HG03108 (cell line): ENCODE data around the gene ICA1L.

Source experiments
- ATAC-seq: cut with Tn5 transposase; IDR thresholded peaks from one replicate; pipeline ENCODE4 v1.9.1; 2021; ENCODE audit warnings: moderate library complexity; ENCODE audit not compliant: unreplicated experiment

ICA1L gene

DNA sequence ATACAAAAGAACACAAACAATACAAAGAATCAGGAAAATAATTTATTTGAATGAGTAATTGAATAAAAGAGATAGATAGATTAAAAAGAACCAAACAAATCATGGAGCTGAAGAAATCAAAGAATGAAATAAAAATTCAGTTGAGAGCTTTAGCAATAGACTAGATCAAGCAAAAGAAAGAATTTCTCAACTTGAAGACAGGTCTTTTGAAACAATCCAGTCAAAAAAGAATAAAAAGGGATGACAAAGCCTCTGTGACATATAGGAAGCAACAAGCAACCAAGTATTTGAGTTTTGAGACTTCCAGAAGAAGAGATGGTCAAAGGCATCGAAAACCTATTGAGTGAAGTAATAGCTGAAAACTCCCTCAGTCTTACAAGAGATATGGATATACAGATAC, 128.0 kb downstream of the ICA1L start:
- ATAC-seq = no peak

DNA sequence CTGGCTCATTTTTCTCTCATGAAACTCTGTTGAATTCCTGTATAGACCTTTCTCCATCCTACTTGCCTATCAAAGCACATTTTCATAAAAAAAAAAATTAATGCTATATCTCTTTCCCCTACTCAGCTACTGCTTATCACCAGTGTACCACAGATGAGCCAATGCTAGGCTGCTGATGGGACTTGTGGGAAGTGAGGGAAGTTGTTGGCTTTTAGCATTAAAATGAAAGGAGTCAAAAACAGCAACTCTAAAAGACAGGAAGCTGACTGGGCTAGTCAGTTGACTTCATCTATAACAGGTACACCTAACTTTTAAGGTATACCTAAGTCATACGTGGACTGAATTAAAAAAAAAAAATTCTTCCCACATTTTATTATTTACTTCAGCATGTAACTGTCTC, 134.7 kb downstream of the ICA1L start:
- no peak for ATAC-seq

DNA sequence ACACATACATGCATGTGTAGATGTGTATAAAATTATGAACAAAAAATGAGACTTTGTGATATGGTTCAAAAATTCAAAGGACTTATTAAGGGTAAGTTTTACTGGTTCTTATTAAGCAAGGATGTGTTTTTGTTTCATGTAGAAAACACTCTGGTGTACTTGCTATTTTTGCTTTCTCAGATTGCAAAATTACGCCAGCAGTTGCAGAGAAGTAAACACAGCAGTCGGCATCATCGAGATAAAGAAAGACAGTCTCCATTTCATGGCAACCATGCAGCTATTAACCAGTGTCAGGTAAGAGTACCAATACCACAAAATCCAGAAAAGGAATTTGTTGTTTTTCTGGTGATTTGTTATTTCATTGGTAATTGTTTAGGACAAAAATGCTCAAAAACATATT, 145.5 kb downstream of the ICA1L start:
- no peak for ATAC-seq

DNA sequence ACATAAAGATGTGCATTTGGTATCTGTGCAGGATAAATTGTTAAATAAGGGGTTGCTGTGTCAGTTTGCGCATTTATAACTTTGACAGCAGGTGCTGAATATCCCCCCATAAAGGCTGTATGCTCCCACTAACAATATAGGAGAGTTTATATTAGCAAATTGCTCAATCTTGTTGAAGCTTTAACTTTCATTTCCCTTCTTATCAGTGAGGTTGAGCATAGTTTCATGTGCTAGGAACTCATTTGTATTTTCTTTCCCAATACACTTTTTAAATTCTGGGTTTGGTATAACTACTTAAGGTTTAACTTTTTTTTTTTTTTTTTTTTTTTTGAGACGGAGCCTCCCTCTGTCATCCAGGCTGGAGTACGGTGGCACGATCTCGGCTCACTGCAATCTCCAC, 147.8 kb downstream of the ICA1L start:
- ATAC-seq = no peak
